Skeletal muscle satellite cell (primary cell): ENCODE data around the gene PADI1.

Source experiments
- H3K27me3 ChIP-seq: 2 replicates; pipeline ENCODE4 v1.7.0; 2013; ENCODE audit warnings: low read length; ENCODE audit not compliant: control insufficient read depth, insufficient read depth
- H3K36me3 ChIP-seq: 2 replicates; pipeline ENCODE4 v1.7.0; 2013; ENCODE audit warnings: mild to moderate bottlenecking, control low read depth, low read length; ENCODE audit not compliant: insufficient read depth
- H3K4me1 ChIP-seq: 2 replicates; pipeline ENCODE4 v1.7.0; 2013; ENCODE audit warnings: low read length; ENCODE audit not compliant: control insufficient read depth, insufficient read depth
- H3K4me2 ChIP-seq: 2 replicates; pipeline ENCODE4 v1.7.0; 2013; ENCODE audit warnings: mild to moderate bottlenecking, low read length
- H3K4me3 ChIP-seq: 2 replicates; pipeline ENCODE4 v1.7.0; 2013; ENCODE audit warnings: low read length
- H3K9ac ChIP-seq: 2 replicates; pipeline ENCODE4 v1.7.0; 2013; ENCODE audit warnings: mild to moderate bottlenecking, low read depth, low read length, moderate library complexity
- H3K9me3 ChIP-seq: replicated peaks from 2 replicates; pipeline ENCODE4 v1.7.0; 2013; ENCODE audit warnings: mild to moderate bottlenecking, control low read depth, low read length

PADI1 gene

GRCh38 chr1:17255336-17255735 is 50.4 kb downstream of the PADI1 start:
- Histone ChIP-seq H3K9me3 (no peaks in the 10 kb centered on the region), H3K4me3 (no peak overlapping the region), H3K36me3 (no peaks in the 10 kb centered on the region), H3K4me2 (no peak overlapping the region), H3K9ac (no peak overlapping the region), H3K4me1 (peaks cover 21% of the 10 kb centered on the region), H3K27me3 (peaks cover 19% of the 10 kb centered on the region)

GRCh38 chr1:17258116-17258757 is 53.3 kb downstream of the PADI1 start:
- Histone ChIP-seq H3K9me3 (no peaks in the 10 kb centered on the region), H3K9ac (no peak overlapping the region), H3K4me3 (no peak overlapping the region), H3K27me3 (peaks cover 37% of the 10 kb centered on the region), H3K4me2 (no peak overlapping the region), H3K4me1 (peaks cover 3% of the 10 kb centered on the region), H3K36me3 (no peaks in the 10 kb centered on the region)

DNA sequence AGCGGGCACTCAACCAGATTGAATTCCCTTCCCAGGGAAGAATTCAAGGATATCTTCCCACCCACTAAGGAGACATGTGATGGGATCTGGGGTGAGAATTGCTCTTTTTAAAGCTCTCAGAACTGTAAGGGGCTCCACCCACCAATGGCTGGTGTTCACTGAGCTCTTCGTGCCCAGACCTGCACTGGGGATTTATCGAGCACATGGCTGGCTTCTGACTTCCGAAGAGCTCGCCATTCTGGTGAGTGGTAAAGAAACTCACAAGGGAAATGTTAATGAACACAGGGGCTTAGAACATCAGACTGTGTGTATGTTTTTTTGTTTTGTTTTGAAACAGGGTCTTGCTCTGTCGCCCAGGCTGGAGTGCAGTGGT is 53.8 kb downstream of the PADI1 start:
- peaks cover 3% of the 10 kb centered on the region for H3K4me1 ChIP-seq
- H3K36me3 ChIP-seq: no peaks in the 10 kb centered on the region
- no peak overlapping the region for H3K9ac ChIP-seq
- no peak overlapping the region for H3K4me2 ChIP-seq
- H3K27me3 ChIP-seq: peaks cover 40% of the 10 kb centered on the region
- no peak overlapping the region for H3K4me3 ChIP-seq
- no peaks in the 10 kb centered on the region for H3K9me3 ChIP-seq

DNA sequence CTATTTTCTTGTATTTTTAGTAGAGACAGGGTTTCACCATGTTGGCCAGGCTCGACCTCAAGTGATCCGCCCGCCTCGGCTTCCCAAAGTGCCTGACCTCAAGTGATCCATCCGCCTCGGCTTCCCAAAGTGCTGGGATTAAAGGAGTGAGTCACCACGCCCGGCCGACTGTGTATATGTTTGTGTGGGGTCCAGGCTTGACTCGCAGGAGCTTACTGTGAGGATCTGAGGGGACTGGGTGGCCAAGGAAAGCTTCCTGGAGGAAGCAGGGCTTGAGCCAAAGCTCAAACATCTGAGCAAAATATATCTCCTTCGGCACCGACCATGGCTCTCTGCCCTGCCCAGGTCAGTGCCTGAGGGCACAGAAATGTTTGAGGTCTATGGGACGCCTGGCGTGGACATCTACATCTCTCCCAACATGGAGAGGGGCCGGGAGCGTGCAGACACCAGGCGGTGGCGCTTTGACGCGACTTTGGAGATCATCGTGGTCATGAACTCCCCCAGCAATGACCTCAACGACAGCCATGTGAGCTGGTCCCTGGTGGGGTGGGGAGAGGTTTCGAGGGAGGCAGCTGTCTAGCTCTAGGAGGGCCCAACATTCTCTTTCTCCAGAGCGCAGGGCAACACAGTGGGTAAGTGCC is 54.4 kb downstream of the PADI1 start:
- Histone ChIP-seq H3K4me1 (peaks cover 3% of the 10 kb centered on the region), H3K27me3 (peaks cover 41% of the 10 kb centered on the region), H3K9ac (no peak overlapping the region), H3K36me3 (no peaks in the 10 kb centered on the region), H3K4me2 (no peak overlapping the region), H3K9me3 (no peaks in the 10 kb centered on the region), H3K4me3 (no peak overlapping the region)

DNA sequence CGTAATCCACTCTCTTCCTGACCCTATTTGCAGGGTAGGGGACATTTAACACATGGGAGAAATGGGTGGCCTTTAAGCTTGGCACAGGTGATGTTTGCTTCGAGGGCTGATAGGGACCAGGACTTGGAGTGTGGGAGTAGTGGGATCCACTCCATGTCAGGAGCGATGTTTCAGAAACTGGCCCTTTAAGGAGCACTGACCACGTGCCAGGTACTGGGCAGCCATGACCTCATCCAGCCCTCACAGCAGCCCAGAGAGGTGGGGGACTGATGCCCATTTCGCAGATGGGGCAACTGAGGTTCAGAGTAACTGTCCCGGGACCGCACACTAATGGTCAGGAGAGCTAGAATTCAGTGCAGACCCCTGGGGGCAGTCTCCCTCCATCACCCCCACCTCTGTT is 55.3 kb downstream of the PADI1 start:
- Histone ChIP-seq H3K36me3 (no peaks in the 10 kb centered on the region), H3K4me3 (no peak overlapping the region), H3K4me1 (peaks cover 3% of the 10 kb centered on the region), H3K4me2 (no peak overlapping the region), H3K9me3 (no peaks in the 10 kb centered on the region), H3K27me3 (peaks cover 41% of the 10 kb centered on the region), H3K9ac (no peak overlapping the region)

GRCh38 chr1:17260738-17261137 is 55.8 kb downstream of the PADI1 start:
- H3K27me3 ChIP-seq: peaks cover 36% of the 10 kb centered on the region
- no peak overlapping the region for H3K4me3 ChIP-seq
- no peak overlapping the region for H3K4me2 ChIP-seq
- H3K36me3 ChIP-seq: no peaks in the 10 kb centered on the region
- H3K9ac ChIP-seq: no peak overlapping the region
- H3K4me1 ChIP-seq: peaks cover 3% of the 10 kb centered on the region
- no peaks in the 10 kb centered on the region for H3K9me3 ChIP-seq

GRCh38 chr1:17263936-17264335 is 59.0 kb downstream of the PADI1 start:
- H3K9ac ChIP-seq: no peak overlapping the region
- no peaks in the 10 kb centered on the region for H3K9me3 ChIP-seq
- H3K27me3 ChIP-seq: peaks cover 26% of the 10 kb centered on the region
- H3K4me1 ChIP-seq: peaks cover 3% of the 10 kb centered on the region
- H3K36me3 ChIP-seq: no peaks in the 10 kb centered on the region
- no peak overlapping the region for H3K4me3 ChIP-seq
- no peak overlapping the region for H3K4me2 ChIP-seq

DNA sequence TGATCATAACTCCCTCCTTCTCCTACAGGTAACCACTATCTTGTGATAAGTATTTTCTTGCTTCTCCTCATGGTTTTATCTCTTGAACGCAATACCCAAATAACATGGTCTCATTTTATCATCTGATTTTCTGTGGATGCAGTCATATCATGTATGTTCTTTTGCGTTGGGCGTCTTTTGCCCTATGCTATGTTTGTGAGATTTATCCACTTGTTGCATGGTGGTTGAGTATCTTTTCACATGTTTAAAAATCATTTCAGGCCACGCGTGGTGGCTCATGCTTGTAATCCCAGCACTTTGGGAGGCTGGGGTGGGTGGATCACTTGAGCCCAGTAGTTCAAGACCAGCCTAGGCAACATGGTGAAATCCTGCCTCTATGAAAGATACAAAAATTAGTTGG is 59.5 kb downstream of the PADI1 start:
- Histone ChIP-seq H3K27me3 (peaks cover 26% of the 10 kb centered on the region), H3K36me3 (no peaks in the 10 kb centered on the region)

DNA sequence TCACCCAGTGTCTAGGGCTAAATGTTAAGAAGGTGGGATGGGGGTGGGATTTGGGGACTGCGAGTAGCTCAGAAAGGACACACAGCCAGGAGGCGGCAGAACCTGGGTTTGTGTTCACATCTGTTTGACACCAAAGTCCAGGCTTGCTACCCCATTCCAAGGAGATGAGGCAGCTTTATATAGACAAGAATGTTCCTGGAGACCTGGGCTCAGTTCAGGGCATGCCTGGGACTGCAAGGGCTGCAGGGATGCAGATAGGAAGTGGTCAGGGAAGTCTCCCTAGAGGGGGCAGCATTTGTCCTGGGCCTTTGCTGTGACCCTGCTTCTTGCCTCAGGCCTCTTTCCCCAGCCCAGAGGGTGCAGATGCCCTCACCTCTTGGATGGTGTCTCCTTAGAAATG is 60.2 kb downstream of the PADI1 start:
- Histone ChIP-seq H3K27me3 (peaks cover 24% of the 10 kb centered on the region), H3K9me3 (no peaks in the 10 kb centered on the region), H3K36me3 (no peaks in the 10 kb centered on the region), H3K4me1 (no peaks in the 10 kb centered on the region), H3K9ac (no peak overlapping the region), H3K4me3 (no peak overlapping the region), H3K4me2 (no peak overlapping the region)

More for the DNA sequence above, 59.5 kb downstream of the PADI1 start:
- Histone ChIP-seq H3K9me3 (no peaks in the 10 kb centered on the region), H3K4me3 (no peak overlapping the region), H3K9ac (no peak overlapping the region), H3K4me2 (no peak overlapping the region), H3K4me1 (peaks cover under 1% of the 10 kb centered on the region)

DNA sequence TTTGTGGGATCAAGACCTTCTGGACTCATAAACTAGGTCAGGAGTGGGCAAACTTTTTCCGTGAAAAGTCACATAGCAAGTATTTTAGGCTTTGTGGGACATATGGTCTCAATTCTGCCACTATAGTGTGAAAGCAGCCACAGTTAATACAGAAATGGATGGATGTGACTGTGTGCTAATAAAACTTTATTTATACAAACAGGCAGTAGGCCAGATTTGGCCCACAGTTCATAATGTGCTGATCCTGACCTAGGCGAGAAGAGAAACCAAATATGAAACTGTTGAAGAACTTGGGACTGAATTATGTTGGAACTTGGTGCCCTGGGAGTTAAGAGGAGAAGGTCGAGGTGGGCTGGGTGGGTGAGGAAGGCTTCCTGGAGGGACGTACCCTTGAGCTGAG is 61.0 kb downstream of the PADI1 start:
- Histone ChIP-seq H3K4me2 (no peak overlapping the region), H3K4me3 (no peak overlapping the region), H3K9ac (no peak overlapping the region), H3K36me3 (no peaks in the 10 kb centered on the region), H3K4me1 (no peaks in the 10 kb centered on the region), H3K27me3 (peaks cover 18% of the 10 kb centered on the region), H3K9me3 (no peaks in the 10 kb centered on the region)

DNA sequence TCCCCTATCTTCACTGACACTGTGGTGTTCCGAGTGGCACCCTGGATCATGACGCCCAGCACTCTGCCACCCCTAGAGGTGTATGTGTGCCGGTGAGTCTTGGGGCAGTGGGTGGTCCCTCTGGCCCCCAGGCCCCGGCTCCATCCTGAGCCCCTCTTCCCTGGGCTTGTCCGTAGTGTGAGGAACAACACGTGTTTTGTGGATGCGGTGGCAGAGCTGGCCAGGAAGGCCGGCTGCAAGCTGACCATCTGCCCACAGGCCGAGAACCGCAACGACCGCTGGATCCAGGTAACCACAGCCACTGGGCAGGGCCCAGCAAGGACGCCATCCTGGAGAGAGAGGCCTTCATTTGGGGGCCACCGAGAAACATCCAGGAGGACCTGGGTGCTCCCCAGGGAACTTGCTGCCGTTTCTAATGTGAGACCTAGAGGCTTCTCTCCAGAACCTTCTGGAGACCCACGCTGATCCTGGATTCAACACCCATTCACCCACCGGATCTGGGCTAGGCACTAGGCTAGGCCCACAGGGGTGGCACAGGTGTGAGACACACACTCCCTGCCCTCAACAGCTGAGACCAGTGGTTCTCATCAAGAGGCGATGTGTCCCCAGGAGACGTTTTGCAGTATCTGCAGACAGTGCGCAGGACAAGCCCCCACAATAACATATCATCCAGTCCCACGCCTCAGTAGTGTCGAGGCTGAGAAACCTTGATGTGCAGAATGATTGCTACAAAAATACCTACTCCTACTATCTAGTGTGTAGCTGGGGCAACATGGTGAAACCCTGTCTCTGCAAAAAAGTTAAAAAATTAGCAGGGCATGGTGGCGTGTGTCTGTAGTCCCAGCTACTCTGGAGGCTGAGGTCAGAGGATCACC is 66.2 kb downstream of the PADI1 start:
- no peak overlapping the region for H3K4me2 ChIP-seq
- H3K9ac ChIP-seq: no peak overlapping the region
- H3K4me3 ChIP-seq: no peak overlapping the region
- no peaks in the 10 kb centered on the region for H3K27me3 ChIP-seq
- no peaks in the 10 kb centered on the region for H3K9me3 ChIP-seq
- H3K36me3 ChIP-seq: no peaks in the 10 kb centered on the region
- no peaks in the 10 kb centered on the region for H3K4me1 ChIP-seq
